Mammary epithelial cell (primary cell): Measurements from ENCODE around the gene NF2.

Source experiments
- EZH2 ChIP-seq: IDR thresholded peaks from 2 replicates; pipeline ENCODE4 v1.6.1; 2012; ENCODE audit warnings: low read length, inconsistent platforms, borderline replicate concordance
- TF ChIP-seq, protein P1 (sequence below), 2 donors: IDR thresholded peaks in 1 of 2; conservative IDR thresholded peaks in 1 of 2; 2 replicates each; pipeline ENCODE4 v1.5.1; 2011 to 2012; ENCODE audit warnings: inconsistent platforms in 2 of 2, low read length in 2 of 2, mild to moderate bottlenecking in 2 of 2, control low read depth in 1 of 2, low read depth in 1 of 2; ENCODE audit not compliant: insufficient read depth in 1 of 2; ENCODE audit errors: extremely low read depth in 1 of 2

DNA sequence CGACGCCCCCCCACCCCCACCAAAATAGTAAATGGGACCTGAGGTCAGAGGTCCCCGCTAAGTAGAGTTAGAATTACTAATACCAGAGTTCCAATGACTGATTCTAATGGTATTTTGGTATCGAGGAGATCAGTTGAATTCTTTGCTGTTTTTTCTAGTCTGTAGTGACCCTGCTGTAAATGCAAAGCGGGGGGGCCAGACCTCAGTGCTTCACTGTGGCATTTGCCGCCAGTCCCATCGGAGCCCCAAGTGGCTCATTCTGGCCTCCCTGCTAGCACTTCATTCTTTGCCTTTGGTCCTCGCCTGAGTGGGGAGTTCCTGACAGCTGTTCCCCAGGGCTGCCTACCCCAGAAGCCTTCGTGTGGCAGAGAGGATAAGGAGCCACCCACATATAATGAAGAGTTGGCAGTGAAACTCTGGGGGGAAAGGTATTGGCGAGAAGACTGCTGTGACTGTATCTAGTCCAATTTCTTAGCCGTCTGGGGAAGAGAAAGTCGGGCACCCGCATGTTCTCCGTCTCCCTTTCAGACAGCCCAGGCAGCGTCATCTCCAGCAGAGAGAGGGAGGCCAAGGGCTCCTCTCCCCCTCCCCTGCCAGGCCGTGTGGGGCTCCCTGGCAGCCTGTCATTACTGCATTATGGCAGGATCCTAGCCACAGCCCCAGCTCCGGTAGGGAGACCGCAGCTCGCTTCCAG, 96.9 kb downstream of the NF2 start:
- TF ChIP-seq, protein P1, sequence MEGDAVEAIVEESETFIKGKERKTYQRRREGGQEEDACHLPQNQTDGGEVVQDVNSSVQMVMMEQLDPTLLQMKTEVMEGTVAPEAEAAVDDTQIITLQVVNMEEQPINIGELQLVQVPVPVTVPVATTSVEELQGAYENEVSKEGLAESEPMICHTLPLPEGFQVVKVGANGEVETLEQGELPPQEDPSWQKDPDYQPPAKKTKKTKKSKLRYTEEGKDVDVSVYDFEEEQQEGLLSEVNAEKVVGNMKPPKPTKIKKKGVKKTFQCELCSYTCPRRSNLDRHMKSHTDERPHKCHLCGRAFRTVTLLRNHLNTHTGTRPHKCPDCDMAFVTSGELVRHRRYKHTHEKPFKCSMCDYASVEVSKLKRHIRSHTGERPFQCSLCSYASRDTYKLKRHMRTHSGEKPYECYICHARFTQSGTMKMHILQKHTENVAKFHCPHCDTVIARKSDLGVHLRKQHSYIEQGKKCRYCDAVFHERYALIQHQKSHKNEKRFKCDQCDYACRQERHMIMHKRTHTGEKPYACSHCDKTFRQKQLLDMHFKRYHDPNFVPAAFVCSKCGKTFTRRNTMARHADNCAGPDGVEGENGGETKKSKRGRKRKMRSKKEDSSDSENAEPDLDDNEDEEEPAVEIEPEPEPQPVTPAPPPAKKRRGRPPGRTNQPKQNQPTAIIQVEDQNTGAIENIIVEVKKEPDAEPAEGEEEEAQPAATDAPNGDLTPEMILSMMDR (conservative IDR thresholded peaks at IDR 0.05 in 1 of 2, IDR thresholded peaks at IDR 0.05 in 1 of 2; ENCODE audit: extremely low read depth in 1 of 2, insufficient read depth in 1 of 2, low read depth in 1 of 2, low read length in 2 of 2): no peak
- no peak for TF ChIP-seq EZH2
